Type B pancreatic cell (in vitro differentiated cells): ENCODE measurements around the gene BICDL2. TPM values are rescaled to one million over a fixed set of nuclear protein-coding genes. Genes with fewer than 3 reads are reported as not detected.

Source experiments
- DNase-seq: peaks from one replicate; pipeline ENCODE4 v3.0.0; 2021; ENCODE audit warnings: mixed read lengths; ENCODE audit not compliant: unreplicated experiment; ENCODE audit errors: extremely low spot score
- H3K27ac Mint-ChIP-seq: 2 replicates; pipeline ENCODE4 v1.8.0; 2021; ENCODE audit warnings: mild to moderate bottlenecking, mixed read lengths
- H3K27me3 Mint-ChIP-seq: 2 replicates; pipeline ENCODE4 v1.8.0; 2021; ENCODE audit warnings: mixed read lengths
- H3K36me3 Mint-ChIP-seq: 2 replicates; pipeline ENCODE4 v1.8.0; 2021; ENCODE audit warnings: mixed read lengths
- H3K4me1 Mint-ChIP-seq: one replicate; pipeline ENCODE4 v1.8.0; 2021; ENCODE audit warnings: mixed read lengths; ENCODE audit not compliant: unreplicated experiment
- H3K4me3 Mint-ChIP-seq: 2 replicates; pipeline ENCODE4 v1.8.0; 2021; ENCODE audit warnings: mild to moderate bottlenecking, mixed read lengths
- H3K9me3 Mint-ChIP-seq: 2 replicates; pipeline ENCODE4 v1.8.0; 2021; ENCODE audit warnings: mixed read lengths
- CTCF ChIP-seq: fragments of 200-600 bp; sonication (generic); conservative IDR thresholded peaks from 2 replicates; pipeline ENCODE4 v1.5.0; 2021; ENCODE audit warnings: antibody characterized with exemption, mild to moderate bottlenecking
- total RNA-seq: library from RNA; stranded (reverse); gene quantifications from 2 replicates; pipeline ENCODE4 v1.2.1, GENCODE V29; 2021; ENCODE audit warnings: low replicate concordance

The BICDL2 gene
- total RNA-seq, 1 donor from 2014 or later: 15.2 TPM

DNA sequence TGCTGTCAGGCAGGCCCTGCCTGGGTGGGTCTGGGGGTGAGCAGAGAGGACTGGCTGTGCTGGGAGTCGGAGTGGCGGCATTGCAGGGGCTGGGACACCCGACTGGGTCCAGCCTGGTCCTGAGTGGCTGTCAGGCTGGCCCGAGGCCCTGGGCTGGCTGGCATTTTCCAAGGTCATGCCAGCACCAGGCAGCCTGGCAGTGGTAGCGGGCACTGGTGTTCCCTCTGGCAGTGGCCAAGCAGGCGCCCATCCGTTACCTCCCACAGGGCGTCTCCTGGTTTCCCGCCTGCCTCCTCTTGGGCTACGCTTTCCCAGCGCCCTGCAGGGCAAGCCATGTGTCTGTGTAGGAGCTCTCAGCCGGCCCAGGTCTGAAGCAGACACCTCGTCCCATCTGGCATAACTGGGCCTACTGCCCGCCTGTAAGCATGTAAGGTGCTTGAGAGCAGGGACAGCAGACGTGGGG is 50.8 kb downstream of the BICDL2 start:
- Mint-ChIP-seq H3K4me3 (no peak overlapping the region), H3K27me3 (no peaks in the 10 kb centered on the region), H3K27ac (no peak overlapping the region), H3K9me3 (no peaks in the 10 kb centered on the region), H3K4me1 (peaks cover 12% of the 10 kb centered on the region), H3K36me3 (no peaks in the 10 kb centered on the region)
- no peak for TF ChIP-seq CTCF
- no peak for DNase-seq

DNA sequence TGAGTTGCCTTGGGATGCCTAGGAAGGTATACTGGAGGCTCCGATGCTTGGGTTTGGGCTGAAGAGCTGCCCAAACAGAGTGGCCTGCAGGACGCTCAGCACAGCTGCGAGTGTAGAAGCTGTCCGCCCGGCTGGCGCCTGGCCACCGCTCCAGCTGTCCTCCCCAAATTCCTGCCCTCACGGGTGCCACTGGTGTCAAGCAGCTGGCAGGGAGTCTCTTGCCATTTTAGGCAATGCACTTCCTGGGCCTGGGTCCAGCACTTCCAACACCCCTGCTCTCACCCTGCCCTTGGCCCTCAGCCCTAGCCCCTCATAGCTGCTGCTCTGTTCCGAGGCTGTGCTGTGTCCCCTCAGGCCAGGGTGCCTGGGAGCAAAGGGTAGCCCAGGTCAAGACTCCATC is 51.3 kb downstream of the BICDL2 start:
- H3K27ac Mint-ChIP-seq: no peak overlapping the region

DNA sequence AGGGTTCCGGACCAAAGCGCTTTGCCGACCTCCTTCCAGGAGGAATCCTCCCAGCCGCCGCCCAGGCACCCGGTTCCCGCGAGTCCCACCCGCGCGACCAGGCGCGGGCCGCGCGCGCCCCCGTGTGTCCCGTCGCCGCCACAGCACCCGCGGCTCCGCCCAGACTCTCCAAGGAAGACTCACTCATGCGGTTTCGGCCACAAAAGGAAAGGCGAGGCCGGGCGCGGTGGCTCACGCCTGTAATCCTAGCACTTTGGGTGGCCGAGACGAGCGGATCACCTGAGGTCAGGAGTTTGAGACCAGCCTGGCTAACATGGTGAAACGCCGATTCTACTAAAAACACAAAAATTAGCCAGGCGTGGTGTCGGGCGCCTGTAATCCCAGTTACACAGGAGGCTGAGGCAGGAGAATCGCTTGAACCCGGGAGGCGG is 53.0 kb downstream of the BICDL2 start:
- peak; percentile 95 for TF ChIP-seq CTCF
- no peaks in the 10 kb centered on the region for H3K36me3 Mint-ChIP-seq
- no peaks in the 10 kb centered on the region for H3K9me3 Mint-ChIP-seq
- DNase-seq: peak; percentile 91
- H3K27ac Mint-ChIP-seq: peak overlapping the region; percentile 83
- H3K4me3 Mint-ChIP-seq: peak overlapping the region; percentile 58
- no peaks in the 10 kb centered on the region for H3K27me3 Mint-ChIP-seq
- peaks cover 12% of the 10 kb centered on the region for H3K4me1 Mint-ChIP-seq

More for the DNA sequence above, 51.3 kb downstream of the BICDL2 start:
- H3K36me3 Mint-ChIP-seq: no peaks in the 10 kb centered on the region
- TF ChIP-seq CTCF: no peak
- no peak for DNase-seq
- H3K4me3 Mint-ChIP-seq: no peak overlapping the region
- no peaks in the 10 kb centered on the region for H3K9me3 Mint-ChIP-seq
- H3K4me1 Mint-ChIP-seq: peaks cover 12% of the 10 kb centered on the region
- no peaks in the 10 kb centered on the region for H3K27me3 Mint-ChIP-seq

- H3K4me3 Mint-ChIP-seq: peak overlapping the region; percentile 80
Observed at GRCh38 chr16:2982402-2982801, 54.3 kb downstream of the BICDL2 start.

GRCh38 chr16:2981899-2982250 is 54.9 kb downstream of the BICDL2 start:
- DNase-seq: no peak
- Mint-ChIP-seq H3K36me3 (no peaks in the 10 kb centered on the region), H3K4me3 (peak overlapping the region; percentile 80), H3K27me3 (no peaks in the 10 kb centered on the region), H3K27ac (peak overlapping the region; percentile 73), H3K9me3 (no peaks in the 10 kb centered on the region), H3K4me1 (peaks cover 12% of the 10 kb centered on the region)
- TF ChIP-seq CTCF: no peak

More at GRCh38 chr16:2982402-2982801, 54.3 kb downstream of the BICDL2 start:
- DNase-seq: no peak
- H3K27me3 Mint-ChIP-seq: no peaks in the 10 kb centered on the region
- no peak for TF ChIP-seq CTCF
- H3K4me1 Mint-ChIP-seq: peaks cover 12% of the 10 kb centered on the region
- no peak overlapping the region for H3K27ac Mint-ChIP-seq
- H3K9me3 Mint-ChIP-seq: no peaks in the 10 kb centered on the region
- no peaks in the 10 kb centered on the region for H3K36me3 Mint-ChIP-seq
